Thymus (tissue), 11 donors: Measurements from ENCODE around the gene ABHD17C. TPM values are rescaled to one million over a fixed set of nuclear protein-coding genes. Genes with fewer than 3 reads are reported as not detected.

Source experiments
- DNase-seq, 9 donors: peaks; one replicate each; pipeline ENCODE4 v3.0.0-alpha.2; 2013; ENCODE audit warnings: low spot score in 9 of 9, low read depth in 6 of 9, missing footprints in 1 of 9
- H3K27ac ChIP-seq, 2 donors: one replicate each; pipeline ENCODE4 v1.5.1; 2013; ENCODE audit warnings: control low read depth in 1 of 2, low read depth in 1 of 2, low read length in 1 of 2, mild to moderate bottlenecking in 1 of 2, moderate library complexity in 1 of 2
- H3K27me3 ChIP-seq, 2 donors: one replicate each; pipeline ENCODE4 v1.5.1; 2013; ENCODE audit warnings: low read length in 1 of 2; ENCODE audit not compliant: control insufficient read depth in 2 of 2, insufficient read depth in 1 of 2
- H3K36me3 ChIP-seq, 2 donors: one replicate each; pipeline ENCODE4 v1.5.1; 2013; ENCODE audit warnings: low read length in 1 of 2, mild to moderate bottlenecking in 1 of 2, moderate library complexity in 1 of 2; ENCODE audit not compliant: control insufficient read depth in 2 of 2, insufficient read depth in 2 of 2
- H3K4me1 ChIP-seq, 2 donors: one replicate each; pipeline ENCODE4 v1.5.1; 2013; ENCODE audit warnings: low read length in 2 of 2; ENCODE audit not compliant: control insufficient read depth in 2 of 2, insufficient read depth in 2 of 2
- H3K4me3 ChIP-seq, 2 donors: one replicate each; pipeline ENCODE4 v1.5.1; 2013; ENCODE audit warnings: low read length in 2 of 2, control low read depth in 1 of 2, mild to moderate bottlenecking in 1 of 2
- H3K9me3 ChIP-seq, 2 donors: one replicate each; pipeline ENCODE4 v1.5.1; 2013; ENCODE audit warnings: low read length in 1 of 2, mild to moderate bottlenecking in 1 of 2; ENCODE audit not compliant: control insufficient read depth in 2 of 2, insufficient read depth in 1 of 2
- WGBS: extraction: QIAGEN DNeasy Blood & Tissue Kit; methylation state at CpG from one replicate; pipeline ENCODE4 v1.1.7; 2013; 5-methylcytosine and 5-hydroxymethylcytosine counted together
- polyA plus RNA-seq: library from polyadenylated mRNA; stranded (reverse); fragments of 200-250 nt; gene quantifications from one replicate; pipeline ENCODE4 v1.2.3, GENCODE V29; 2013
- total RNA-seq: library from RNA; stranded (reverse); fragments of 120-200 nt; gene quantifications from one replicate; pipeline ENCODE4 v1.2.4, GENCODE V29; 2013
- donor health status: healthy.

The ABHD17C gene
- total and polyA plus RNA-seq, 2 donors = 2.0 to 29.2 TPM

DNA sequence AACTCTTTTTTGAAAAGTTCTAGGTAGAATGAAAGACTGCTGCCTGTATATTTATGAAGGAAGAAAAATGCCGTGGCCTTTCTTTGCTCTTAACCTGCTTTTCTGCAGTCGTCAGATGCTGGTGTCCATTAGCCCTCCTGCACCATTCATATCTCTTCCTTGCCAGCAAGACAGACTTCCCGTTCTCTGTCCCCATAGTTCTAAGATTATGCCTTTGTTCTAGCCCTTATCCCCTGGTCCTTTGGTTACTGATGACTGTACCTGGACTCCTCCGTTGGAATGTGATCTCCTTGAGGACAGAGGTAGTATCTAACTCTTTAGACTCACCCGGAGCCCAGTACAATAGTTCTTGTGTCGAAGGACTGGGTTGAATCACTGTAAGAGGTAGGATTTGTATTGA lies 16.8 kb downstream of the ABHD17C start:
- Histone ChIP-seq H3K4me1 (no peaks in the 10 kb centered on the region), H3K27me3 (no peaks in the 10 kb centered on the region), H3K4me3 (no peak overlapping the region), H3K27ac (no peak overlapping the region), H3K9me3 (no peaks in the 10 kb centered on the region), H3K36me3 (no peaks in the 10 kb centered on the region)
- no peak for DNase-seq
- WGBS = 92% methylated on average over 6 of the region's 6 CpGs

DNA sequence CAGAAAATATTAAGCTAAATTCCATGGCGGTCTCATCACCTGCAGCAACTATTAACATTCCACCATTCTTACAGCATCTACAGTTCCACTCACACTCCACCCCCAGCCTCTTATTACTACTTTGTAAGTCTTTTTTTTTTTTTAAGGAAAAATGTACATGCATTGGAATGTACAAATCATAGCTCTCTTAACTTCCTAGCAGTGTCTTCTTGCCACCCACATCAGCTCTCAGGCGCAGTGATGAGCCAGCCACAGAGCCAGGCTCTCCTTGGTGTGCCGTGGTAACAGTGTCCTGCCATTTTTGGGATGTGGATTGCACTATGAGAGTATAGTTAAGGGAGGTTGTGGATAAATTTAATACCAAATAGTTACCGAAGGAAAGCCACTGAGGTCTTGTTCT lies 17.8 kb downstream of the ABHD17C start:
- Histone ChIP-seq H3K27me3 (no peaks in the 10 kb centered on the region), H3K36me3 (no peaks in the 10 kb centered on the region), H3K9me3 (no peaks in the 10 kb centered on the region), H3K4me3 (no peak overlapping the region), H3K27ac (no peak overlapping the region), H3K4me1 (no peaks in the 10 kb centered on the region)
- WGBS = 98% methylated on average over 4 of the region's 4 CpGs
- no peak for DNase-seq

DNA sequence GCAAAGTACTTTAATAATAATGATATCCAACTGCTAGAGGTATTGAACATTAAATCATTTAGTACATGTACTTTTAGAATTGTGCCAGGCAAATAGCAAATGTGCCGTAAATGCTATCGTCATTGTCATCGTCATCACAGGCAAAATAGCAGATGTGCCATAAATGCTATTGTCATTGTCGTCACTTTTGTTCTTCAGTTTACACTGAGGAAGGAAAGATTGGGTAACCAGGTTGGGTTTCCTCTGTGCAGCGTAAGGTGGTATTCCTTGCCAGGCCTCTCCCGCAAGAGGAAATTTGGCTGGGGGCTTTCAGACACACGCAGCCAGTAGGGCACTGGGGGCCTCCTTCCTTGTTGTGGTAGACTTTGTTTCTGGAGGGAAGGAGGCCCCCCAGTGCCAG lies 26.4 kb downstream of the ABHD17C start:
- 53% methylated on average over 7 of the region's 7 CpGs for WGBS
- no peaks in the 10 kb centered on the region for H3K27me3 ChIP-seq
- no peaks in the 10 kb centered on the region for H3K9me3 ChIP-seq
- no peaks in the 10 kb centered on the region for H3K4me1 ChIP-seq
- no peaks in the 10 kb centered on the region for H3K36me3 ChIP-seq
- H3K4me3 ChIP-seq = no peak overlapping the region
- H3K27ac ChIP-seq = peak overlapping the region in 1 of 2 donors; percentile 2
- no peak for DNase-seq

DNA sequence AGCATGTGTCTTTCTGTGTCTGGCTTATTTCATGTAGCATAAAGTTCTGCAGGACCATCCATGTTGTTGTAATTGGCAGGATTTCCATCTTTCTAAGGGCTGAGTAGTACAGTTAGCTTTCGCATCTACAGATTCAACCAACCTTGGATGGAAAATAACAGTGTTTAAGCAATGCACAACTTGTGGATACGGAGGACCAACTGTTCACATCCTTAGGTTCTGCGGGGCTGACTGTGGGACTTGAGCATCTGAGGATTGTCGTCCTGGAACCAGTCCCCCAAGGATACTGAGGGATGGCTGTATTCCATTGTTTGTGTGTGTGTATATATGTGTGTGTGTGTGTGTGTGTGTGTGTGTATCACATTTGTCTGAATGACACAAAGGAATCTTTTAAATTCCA lies 27.7 kb downstream of the ABHD17C start:
- no peaks in the 10 kb centered on the region for H3K4me1 ChIP-seq
- H3K36me3 ChIP-seq = no peaks in the 10 kb centered on the region
- H3K4me3 ChIP-seq = no peak overlapping the region
- WGBS = 98% methylated on average over 4 of the region's 4 CpGs
- no peaks in the 10 kb centered on the region for H3K9me3 ChIP-seq
- H3K27me3 ChIP-seq = no peaks in the 10 kb centered on the region
- DNase-seq = no peak
- H3K27ac ChIP-seq = no peak overlapping the region

DNA sequence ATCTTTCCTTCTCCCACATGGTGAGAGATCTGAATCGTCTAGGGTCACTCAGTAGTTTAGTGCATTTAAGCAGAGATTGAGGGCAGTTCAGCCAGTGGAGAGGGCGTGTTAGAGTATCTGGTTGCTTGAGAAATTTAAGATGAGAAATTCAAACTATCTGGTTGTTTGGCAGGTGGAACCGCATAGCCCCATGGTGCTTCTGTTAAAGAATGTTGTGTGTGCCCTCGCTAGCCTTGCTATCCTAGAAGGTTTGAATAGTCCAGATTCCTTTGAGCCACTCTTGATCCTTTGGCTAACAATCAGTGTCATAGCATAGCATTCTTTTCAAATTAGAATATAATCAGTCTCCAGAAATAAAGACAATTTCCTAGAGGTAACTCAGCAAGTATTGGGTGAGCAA lies 32.1 kb downstream of the ABHD17C start:
- no peaks in the 10 kb centered on the region for H3K27me3 ChIP-seq
- no peaks in the 10 kb centered on the region for H3K9me3 ChIP-seq
- WGBS = 86% methylated on average over 4 of the region's 4 CpGs
- H3K36me3 ChIP-seq = no peaks in the 10 kb centered on the region
- H3K4me1 ChIP-seq = no peaks in the 10 kb centered on the region
- DNase-seq = no peak
- H3K4me3 ChIP-seq = no peak overlapping the region
- no peak overlapping the region for H3K27ac ChIP-seq

DNA sequence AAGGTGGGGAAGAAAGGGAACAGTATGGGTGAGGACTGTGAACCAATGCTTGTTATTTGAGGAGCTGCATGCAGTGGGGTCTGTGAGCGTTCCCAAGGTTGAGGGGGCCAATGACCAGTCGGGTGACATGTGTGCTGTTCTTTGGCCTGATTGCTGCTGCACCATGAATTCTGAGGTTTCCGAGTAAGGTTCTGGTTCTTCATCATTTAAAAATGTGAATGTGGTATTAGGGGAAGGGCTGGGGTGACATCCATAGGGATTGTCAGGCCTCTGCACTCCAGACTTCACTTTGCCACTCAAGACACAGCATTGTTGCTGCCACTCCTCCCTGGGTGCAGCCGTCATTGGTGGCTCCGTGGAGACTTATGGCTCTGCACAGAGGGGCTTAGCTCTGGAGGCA lies 32.5 kb downstream of the ABHD17C start:
- Histone ChIP-seq H3K27me3 (no peaks in the 10 kb centered on the region), H3K27ac (no peak overlapping the region), H3K4me1 (no peaks in the 10 kb centered on the region), H3K36me3 (no peaks in the 10 kb centered on the region), H3K4me3 (no peak overlapping the region), H3K9me3 (no peaks in the 10 kb centered on the region)
- WGBS = 97% methylated on average over 5 of the region's 5 CpGs
- DNase-seq = no peak

DNA sequence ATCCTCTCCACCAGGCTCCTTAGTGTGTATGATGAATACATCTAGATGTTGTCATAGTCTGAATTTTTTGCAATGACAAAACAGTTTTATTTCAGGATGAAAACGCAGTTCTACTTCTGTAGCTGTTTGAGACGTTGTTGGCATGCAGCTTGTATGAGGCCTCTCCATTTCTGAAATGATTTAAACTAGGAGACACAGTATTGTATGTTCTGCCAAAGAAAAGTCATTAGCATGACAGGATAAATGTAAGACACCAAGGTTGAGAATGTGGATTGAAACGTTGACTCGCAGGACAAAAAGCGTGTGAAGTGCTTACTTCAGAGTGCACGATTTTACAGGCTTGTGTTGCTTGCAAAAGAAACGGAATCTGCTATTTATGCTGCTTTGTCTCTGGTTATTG lies 35.3 kb downstream of the ABHD17C start:
- H3K4me3 ChIP-seq = no peak overlapping the region
- H3K36me3 ChIP-seq = no peaks in the 10 kb centered on the region
- DNase-seq = no peak
- H3K4me1 ChIP-seq = no peaks in the 10 kb centered on the region
- H3K9me3 ChIP-seq = no peaks in the 10 kb centered on the region
- peaks cover 0 to under 1% of the 10 kb centered on the region in 2 donors for H3K27me3 ChIP-seq
- 95% methylated on average over 7 of the region's 7 CpGs for WGBS
- H3K27ac ChIP-seq = no peak overlapping the region

DNA sequence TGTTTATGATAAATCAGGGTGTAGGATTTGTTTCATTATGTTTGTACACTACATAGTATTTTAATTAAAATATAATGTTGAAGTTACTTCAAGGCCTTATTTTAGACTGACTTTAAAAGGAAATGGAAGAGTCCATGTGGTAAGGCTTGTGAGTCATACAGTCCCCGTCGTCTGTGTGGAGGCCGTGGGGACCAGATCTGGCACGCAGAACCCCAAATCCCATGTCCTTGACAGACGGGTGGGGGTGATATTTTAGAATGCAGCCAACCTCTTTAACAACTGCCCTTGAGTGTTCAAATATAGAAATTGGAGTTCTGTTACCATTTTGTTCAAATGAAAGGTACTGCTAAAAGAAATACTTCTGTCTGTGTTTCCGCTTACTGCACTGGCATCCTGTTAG lies 35.8 kb downstream of the ABHD17C start:
- Histone ChIP-seq H3K36me3 (no peaks in the 10 kb centered on the region), H3K9me3 (no peaks in the 10 kb centered on the region), H3K4me3 (no peak overlapping the region), H3K4me1 (no peaks in the 10 kb centered on the region), H3K27ac (no peak overlapping the region), H3K27me3 (peaks cover 0 to 2% of the 10 kb centered on the region in 2 donors)
- no peak for DNase-seq
- WGBS = 92% methylated on average over 6 of the region's 6 CpGs

DNA sequence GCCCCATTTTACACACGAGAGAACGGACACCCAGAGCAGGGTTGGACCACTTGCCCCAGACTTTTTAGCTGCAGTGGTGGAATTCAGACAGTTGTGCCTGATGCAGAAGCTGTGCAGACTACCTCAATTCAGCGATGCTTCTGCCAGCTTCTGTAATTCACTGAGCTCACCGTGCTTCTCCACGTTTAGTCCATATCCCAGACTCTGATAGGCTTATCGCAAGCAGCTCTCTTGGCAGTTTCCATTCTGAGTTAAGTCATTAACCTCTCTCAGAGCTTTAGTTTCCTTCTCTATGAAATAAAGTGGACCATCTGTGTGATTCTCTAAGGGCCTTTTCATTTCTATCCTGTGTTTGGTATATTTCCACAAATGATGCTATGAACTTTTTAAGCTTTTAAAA lies 37.1 kb downstream of the ABHD17C start:
- H3K4me1 ChIP-seq = no peaks in the 10 kb centered on the region
- DNase-seq = no peak
- WGBS = 98% methylated on average over 6 of the region's 6 CpGs
- no peak overlapping the region for H3K27ac ChIP-seq
- H3K4me3 ChIP-seq = no peak overlapping the region
- H3K36me3 ChIP-seq = no peaks in the 10 kb centered on the region
- H3K27me3 ChIP-seq = peaks cover 0 to 2% of the 10 kb centered on the region in 2 donors
- no peaks in the 10 kb centered on the region for H3K9me3 ChIP-seq

DNA sequence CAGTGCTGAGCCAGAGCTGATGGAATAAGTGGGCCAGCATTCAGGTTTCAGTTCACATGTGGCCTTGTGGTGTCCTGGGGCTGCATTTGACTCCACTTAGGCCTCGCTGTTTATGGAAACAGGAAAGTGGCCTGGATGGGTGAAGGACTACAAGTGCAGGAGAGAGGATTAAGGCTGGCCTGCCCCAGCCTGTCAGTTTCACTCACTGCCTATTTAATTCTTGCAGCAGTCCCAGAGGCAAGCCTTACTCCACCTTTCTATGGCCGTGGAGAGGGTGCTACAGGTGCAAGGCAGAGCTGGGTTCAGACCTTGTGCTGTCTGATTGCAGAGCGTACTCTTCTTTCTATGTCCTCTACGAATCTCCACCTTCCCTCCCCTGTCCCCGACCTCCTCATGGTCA lies 37.7 kb downstream of the ABHD17C start:
- no peaks in the 10 kb centered on the region for H3K9me3 ChIP-seq

More for the DNA sequence above, 37.7 kb downstream of the ABHD17C start:
- WGBS = 97% methylated on average over 5 of the region's 5 CpGs
- DNase-seq = no peak
- no peaks in the 10 kb centered on the region for H3K36me3 ChIP-seq
- H3K4me3 ChIP-seq = no peak overlapping the region
- peaks cover 0 to 2% of the 10 kb centered on the region in 2 donors for H3K27me3 ChIP-seq
- no peak overlapping the region for H3K27ac ChIP-seq
- H3K4me1 ChIP-seq = no peaks in the 10 kb centered on the region
